SH-SY5Y (cell line): ENCODE data around the gene CPZ.

ENCODE experiments used
- GATA2 ChIP-seq: IDR thresholded peaks from 2 replicates; pipeline ENCODE4 v1.6.1; 2011; ENCODE audit warnings: mild to moderate bottlenecking, low read depth, low read length
- GATA3 ChIP-seq: IDR thresholded peaks from 2 replicates; pipeline ENCODE4 v1.6.1; 2011; ENCODE audit warnings: low read depth, mild to moderate bottlenecking, low read length, moderate library complexity

DNA sequence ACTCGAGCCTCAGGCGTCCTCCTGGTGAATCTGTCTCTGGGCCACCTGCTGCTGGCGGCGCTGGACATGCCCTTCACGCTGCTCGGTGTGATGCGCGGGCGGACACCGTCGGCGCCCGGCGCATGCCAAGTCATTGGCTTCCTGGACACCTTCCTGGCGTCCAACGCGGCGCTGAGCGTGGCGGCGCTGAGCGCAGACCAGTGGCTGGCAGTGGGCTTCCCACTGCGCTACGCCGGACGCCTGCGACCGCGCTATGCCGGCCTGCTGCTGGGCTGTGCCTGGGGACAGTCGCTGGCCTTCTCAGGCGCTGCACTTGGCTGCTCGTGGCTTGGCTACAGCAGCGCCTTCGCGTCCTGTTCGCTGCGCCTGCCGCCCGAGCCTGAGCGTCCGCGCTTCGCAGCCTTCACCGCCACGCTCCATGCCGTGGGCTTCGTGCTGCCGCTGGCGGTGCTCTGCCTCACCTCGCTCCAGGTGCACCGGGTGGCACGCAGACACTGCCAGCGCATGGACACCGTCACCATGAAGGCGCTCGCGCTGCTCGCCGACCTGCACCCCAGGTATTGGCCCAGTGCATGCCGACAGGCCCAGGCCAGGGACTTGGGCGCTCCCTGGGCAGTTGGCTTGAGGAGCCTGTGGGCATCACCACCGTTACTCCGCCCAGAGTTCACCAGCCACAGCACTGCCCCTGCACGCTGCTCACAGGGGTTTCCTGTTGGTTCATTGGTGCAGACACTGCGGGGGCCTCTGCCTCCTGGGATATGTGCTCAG is 11.3 kb upstream of the CPZ start:
- TF ChIP-seq GATA3 (no peak), GATA2 (no peak)
